SK-MEL-5 (cell line): ENCODE measurements around the gene PTTG1IP. TPM values are rescaled to one million over a fixed set of nuclear protein-coding genes. Genes with fewer than 3 reads are reported as not detected.

Experiments
- DNase-seq: peaks from one replicate; pipeline ENCODE4 v3.0.0-alpha.2; 2016; ENCODE audit warnings: low read depth, low spot score
- in situ Hi-C: cut with HindIII; loops from 2 replicates; pipeline ENCODE4 v1.10.0; 2016; ENCODE audit warnings: low sequenced_read_pairs, high pct_unique_total_duplicates, low pct_unique_long_range_greater_than_20kb
- total RNA-seq: library from RNA; depleted of rRNA; stranded (reverse); fragments of >200 nt; shearing (Covaris generic); gene quantifications from 2 replicates; pipeline ENCODE4 v1.2.3, GENCODE V29; 2014

Gene PTTG1IP
- total RNA-seq, 1 experiment from 2014 or later: 970 TPM

DNA sequence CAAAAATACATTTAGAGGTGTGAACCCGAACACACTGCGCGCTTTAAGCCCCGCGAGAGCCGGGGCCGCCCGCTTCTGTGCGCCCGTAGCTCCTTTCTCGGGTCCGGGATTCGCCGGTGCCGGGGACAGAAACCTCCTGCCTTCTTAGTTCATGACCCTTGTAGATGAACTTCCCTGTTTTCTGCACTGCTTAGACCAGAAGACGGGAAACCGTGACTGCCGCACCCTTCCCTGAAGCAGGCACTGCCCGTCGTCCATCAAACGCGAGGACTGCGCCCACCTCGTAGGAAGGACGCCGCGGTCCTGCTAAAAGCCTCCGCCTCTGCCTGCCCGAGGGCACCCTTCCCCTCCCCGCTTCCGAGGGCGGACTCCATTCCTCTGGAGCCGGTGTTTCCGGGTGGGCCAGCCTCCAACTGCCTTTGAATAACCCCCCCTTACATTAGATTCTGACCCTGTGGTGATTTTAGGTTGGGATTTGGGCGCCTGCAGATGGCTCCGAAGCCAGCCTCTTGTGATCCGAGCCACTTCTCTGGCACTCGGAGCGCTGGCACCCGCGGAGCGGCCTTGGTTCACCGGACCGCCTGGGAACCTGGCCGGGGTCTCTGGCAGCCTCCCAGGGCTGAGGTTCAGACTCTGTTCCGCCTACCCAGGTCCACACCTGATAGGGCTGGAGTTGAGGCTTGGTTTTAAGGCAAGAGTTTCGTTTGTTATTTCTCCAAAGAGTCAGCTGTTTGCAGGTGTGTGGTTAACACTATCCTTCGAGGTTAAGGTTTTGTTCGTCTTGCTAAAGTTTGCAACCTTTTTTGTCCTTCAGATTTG is 1.2 kb upstream of the PTTG1IP start:
- in situ Hi-C loops: no loop called here

DNA sequence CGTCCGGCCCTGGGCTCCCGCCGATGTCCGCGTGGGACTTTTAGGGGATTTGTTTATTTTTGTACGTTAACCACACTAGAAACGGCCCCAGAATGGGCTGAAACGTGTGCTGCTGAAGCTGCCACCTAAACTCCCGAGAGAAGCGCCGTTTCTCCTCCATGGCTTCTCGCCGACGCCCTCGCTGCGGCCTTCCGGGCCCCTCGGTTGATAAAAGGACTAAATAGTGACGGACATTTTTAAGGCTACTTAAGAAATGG is 678 bp upstream of the PTTG1IP start:
- DNase-seq: no peak
- in situ Hi-C loops: no loop called here

More for the DNA sequence above, 1.2 kb upstream of the PTTG1IP start:
- no peak for DNase-seq

GRCh38 chr21:44872649-44873355 is 688 bp downstream of the PTTG1IP start:
- DNase-seq: no peak
- in situ Hi-C loops: no loop called here

- in situ Hi-C loops: no loop called here
- DNase-seq: no peak
Observed at GRCh38 chr21:44872323-44872648, 1.2 kb downstream of the PTTG1IP start.

DNA sequence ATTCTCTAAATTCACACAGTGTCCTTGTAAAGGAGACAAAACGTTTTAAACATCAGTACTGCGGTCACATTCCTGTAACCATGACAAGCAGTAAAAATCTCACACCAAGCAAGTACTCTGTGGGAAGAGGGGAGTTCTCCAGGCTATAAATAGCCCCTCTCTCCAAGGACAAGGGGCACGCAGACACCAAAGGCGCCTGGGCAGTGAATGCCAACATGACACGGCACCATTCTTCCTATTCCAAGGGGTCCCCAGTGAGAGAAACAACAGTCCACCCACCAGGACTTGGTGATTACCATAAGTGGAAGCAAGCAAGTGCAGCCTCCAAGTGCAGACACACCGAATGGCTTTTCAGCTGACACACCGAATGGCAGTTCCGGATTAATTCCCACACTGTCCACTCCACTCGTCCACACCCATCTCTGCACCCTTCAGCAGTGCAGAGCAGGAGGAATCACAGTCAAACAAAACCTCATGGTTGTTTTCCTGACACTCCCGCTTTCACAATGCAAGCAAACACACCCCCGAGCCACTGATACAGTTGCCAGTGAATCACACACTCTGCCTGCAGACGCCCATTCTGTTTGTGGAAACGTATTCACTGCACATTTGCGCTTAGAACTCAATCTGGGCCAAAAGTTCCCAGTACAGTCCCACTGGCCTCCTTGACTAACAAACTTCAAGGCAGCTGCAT is 1.8 kb downstream of the PTTG1IP start:
- in situ Hi-C loops: no loop called here
- DNase-seq: no peak

DNA sequence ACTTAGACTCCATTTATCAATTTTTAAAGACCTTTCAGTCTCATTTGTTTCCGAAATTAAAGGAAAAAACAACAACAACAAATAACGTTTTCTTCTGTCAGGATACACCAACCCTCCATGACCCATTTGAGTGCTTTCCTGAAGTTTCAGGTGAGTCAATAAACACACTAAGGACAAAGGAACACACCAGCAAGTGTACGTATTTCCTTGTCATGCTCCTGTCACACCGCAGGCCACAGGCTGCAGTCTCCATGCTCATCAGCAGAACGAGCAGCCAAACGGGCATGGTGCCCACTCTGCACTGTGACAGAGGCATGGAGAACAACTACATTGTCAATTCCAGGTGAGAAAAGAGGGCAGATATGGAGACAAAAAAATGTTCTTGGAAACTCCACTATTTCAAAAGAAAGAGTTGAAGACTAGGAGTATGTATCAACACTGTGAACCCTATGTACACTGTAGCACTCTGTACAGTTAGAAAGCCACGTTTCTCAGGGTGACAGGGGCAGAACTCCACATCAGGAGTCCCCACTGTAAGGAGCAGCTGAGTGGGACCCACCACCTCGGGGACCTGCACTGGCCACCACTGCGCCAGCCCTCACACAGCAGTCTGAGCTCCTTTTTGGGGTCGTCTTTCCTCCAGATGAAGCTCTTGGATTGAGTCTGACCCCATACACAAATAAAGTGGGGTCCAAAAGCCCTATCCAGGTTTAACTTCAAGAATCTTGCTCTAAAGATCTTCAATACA is 2.6 kb downstream of the PTTG1IP start:
- DNase-seq: peak; percentile 82
- in situ Hi-C loops: no loop called here

DNA sequence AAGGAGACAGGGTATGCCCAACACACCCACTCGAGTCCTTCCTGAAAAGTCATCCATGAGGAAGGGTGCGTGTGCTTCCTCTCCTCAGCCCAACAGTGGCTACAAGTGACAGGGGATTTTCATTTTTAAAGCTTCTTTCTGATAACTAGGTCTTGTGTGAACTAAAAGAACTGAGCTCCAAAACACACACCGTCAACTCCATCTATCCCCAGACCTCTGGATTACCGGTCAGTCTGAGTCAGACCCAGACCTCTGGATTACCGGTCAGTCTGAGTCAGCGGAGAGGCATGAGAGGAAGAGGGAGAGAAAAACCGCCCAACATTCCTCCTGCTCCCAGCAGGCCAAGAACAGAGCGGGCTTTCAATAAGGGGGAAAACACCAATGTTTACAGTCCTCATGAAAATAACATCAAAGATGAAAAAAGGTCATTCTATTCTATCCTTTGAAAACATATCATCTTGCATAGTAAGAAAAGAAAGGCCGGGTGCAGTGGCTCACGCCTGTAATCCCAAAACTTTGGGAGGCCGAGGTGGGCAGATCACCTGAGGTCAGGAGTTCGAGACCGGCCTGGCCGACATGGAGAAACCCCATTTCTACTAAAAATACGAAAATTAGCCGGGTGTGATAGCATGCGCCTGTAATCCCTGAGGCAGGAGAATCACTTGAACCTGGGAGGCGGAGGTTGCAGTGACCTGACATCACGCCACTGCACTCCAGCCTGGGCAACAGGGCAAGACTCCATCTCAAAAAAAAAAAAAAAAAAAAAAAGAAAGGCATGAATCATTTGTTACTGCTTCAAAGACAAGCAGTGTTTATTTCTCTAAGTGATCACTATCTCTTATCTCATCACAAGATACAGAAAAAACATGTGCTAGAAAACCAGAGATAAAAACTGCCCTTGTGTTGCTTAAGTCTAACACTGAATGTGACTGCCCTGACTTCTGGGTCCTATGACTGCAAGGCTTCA is 3.4 kb downstream of the PTTG1IP start:
- DNase-seq: peak; percentile 93
- in situ Hi-C loops: no loop called here

- no peak for DNase-seq
- in situ Hi-C loops: no loop called here
Observed at GRCh38 chr21:44868707-44869106, 4.8 kb downstream of the PTTG1IP start.

DNA sequence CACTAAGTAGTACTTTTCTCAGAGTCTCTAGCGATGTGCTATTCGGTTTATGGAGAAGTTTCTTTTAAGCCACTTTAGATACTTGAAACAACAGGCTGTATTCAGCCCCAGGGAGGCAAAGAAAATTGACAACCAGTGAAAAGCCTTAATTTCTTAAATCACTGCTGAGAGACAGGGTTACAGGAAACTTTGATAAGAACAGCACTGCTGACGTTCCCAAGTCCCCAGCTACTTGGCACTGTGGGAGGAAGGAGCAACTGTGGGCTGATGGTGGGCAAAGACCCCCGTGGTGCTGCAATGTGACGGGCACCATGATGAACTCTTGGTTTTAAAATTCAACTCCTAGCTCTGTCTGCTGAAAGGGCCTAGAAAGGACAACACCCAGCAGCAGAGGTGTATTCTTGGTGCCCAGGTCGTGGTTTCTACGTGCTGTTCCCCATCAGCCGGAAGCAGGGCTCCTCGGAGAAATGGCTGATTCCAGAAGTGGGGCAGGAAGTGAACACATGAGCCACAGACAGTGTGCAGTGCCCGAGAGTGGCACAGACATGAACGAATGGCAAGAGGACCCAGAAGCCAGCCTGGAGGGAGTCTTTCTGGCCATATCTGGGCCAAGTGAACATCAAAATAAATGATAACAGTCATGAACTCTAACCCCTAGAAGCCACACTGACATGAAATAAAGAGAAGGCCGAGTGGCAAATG is 5.3 kb downstream of the PTTG1IP start:
- no peak for DNase-seq
- in situ Hi-C loops: no loop called here

- DNase-seq: no peak
- in situ Hi-C loops: no loop called here
Observed at GRCh38 chr21:44867464-44867863, 6.0 kb downstream of the PTTG1IP start.

GRCh38 chr21:44866780-44867179 is 6.7 kb downstream of the PTTG1IP start:
- in situ Hi-C loops: no loop called here
- DNase-seq: no peak

- in situ Hi-C loops: no loop called here
- DNase-seq: peak; percentile 85
Observed at GRCh38 chr21:44865561-44866280, 7.8 kb downstream of the PTTG1IP start.

DNA sequence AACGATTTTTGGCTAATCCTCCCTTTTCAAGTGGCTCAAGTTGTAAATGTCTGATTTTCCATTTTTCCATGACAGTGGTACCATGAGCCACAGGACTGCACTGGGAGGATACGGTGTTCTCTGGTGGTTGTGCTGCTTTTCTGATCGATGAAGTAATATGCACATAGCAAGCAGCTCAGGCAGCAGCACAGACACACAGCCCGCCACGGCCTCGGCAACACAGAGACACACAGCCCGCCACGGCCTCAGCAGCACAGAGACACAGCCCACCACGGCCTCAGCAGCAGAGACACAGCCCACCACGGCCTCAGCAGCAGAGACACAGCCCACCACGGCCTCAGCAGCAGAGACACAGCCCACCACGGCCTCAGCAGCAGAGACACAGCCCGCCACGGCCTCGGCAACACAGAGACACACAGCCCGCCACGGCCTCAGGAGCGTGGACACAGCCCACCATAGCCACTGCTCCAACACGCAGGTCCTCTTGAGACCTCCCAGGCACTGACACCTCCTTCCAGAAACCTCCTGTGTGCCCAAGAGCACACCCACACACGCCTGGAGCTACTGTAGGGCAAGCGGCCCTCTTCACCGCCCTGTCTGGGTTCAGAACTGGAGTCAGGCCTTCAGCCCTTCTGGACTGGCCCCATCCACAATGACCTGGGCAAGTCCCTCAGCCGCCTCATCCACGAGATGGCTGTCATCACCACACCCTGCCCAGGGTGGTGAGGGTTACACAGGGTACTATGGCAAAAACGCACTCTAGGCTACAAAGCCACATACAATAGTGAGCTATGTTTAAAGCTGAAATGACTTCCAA is 10.4 kb downstream of the PTTG1IP start:
- DNase-seq: no peak
- in situ Hi-C loops: no loop called here

DNA sequence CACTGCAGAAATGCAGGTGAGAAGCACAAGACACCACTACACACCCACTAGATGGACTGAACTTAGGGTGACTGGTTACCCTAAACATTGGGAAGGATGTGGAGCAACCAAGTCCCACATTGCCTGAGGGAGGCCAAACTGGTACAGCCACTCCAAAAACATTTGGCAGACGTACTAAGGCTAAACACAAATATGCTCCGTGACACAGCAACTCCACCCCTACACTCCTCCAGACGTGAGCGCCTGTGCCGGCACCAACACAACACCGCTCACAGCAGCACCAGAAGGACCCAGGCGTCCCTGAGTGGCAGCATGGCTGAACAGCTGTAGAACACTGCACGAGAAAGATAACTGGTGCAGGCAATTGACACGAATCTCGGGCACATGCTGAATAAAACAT is 14.7 kb downstream of the PTTG1IP start:
- in situ Hi-C loops: no loop called here
- no peak for DNase-seq

- DNase-seq: no peak
- in situ Hi-C loops: no loop called here
Observed at GRCh38 chr21:44858291-44858690, 15.2 kb downstream of the PTTG1IP start.
